HepG2 (cell line): ENCODE results near the gene UBXN6. TPM values are rescaled to one million over a fixed set of nuclear protein-coding genes. Genes with fewer than 3 reads are reported as not detected.

Source experiments
- BCL6 ChIP-seq: IDR thresholded peaks from 2 replicates; pipeline ENCODE4 v1.6.1; 2016; ENCODE audit warnings: missing genetic modification reagents, missing compliant biosample characterization
- CBFB ChIP-seq: sonication (generic); formaldehyde crosslinking; IDR thresholded peaks from 2 replicates; pipeline ENCODE4 v1.4.0; 2020; ENCODE audit warnings: missing genetic modification reagents
- FOXO1 ChIP-seq: sonication (generic); formaldehyde crosslinking; IDR thresholded peaks from 2 replicates; pipeline ENCODE4 v1.4.0; 2020; ENCODE audit warnings: missing genetic modification reagents
- GABPB1 ChIP-seq: IDR thresholded peaks from 2 replicates; pipeline ENCODE4 v1.6.1; 2016; ENCODE audit warnings: mild to moderate bottlenecking, missing genetic modification reagents, moderate library complexity, missing compliant biosample characterization
- PRMT3 ChIP-seq: sonication (generic); formaldehyde crosslinking; IDR thresholded peaks from 2 replicates; pipeline ENCODE4 v1.8.1; 2022; ENCODE audit warnings: low read depth, mild to moderate bottlenecking, moderate library complexity, missing genetic modification reagents, borderline replicate concordance
- SMARCE1 ChIP-seq: fragments of 450-650 bp; IDR thresholded peaks from 2 replicates; pipeline ENCODE4 v1.6.1; 2017; ENCODE audit warnings: borderline replicate concordance
- TBL1XR1 ChIP-seq: fragments of 150-350 bp; IDR thresholded peaks from 2 replicates; pipeline ENCODE4 v1.6.1; 2014; ENCODE audit warnings: borderline replicate concordance, low read length; ENCODE audit not compliant: partially characterized antibody
- TCF12 ChIP-seq, 2 experiments: fragments of 450-650 bp in 1 of 2; sonication (generic) in 1 of 2; formaldehyde crosslinking in 1 of 2; IDR thresholded peaks; 2 replicates each; pipeline versions ENCODE4 v1.6.1 to v1.8.0; 2017 to 2022; ENCODE audit warnings: antibody characterized with exemption in 1 of 2, mild to moderate bottlenecking in 1 of 2, missing genetic modification reagents in 1 of 2, moderate library complexity in 1 of 2
- TSC22D2 ChIP-seq: sonication (generic); formaldehyde crosslinking; IDR thresholded peaks from 2 replicates; pipeline ENCODE4 v1.5.1; 2020; ENCODE audit warnings: missing genetic modification reagents, mild to moderate bottlenecking, borderline replicate concordance
- ZIK1 ChIP-seq: sonication (generic); formaldehyde crosslinking; IDR thresholded peaks from 2 replicates; pipeline ENCODE4 v1.5.0; 2020; ENCODE audit warnings: mild to moderate bottlenecking, low read depth, missing genetic modification reagents, borderline replicate concordance
- ZNF101 ChIP-seq: sonication (generic); formaldehyde crosslinking; IDR thresholded peaks from 2 replicates; pipeline ENCODE4 v1.4.0; 2020; ENCODE audit warnings: mild to moderate bottlenecking, low read depth, missing genetic modification reagents, borderline replicate concordance
- ZNF24 ChIP-seq: fragments of 450-650 bp; IDR thresholded peaks from 2 replicates; pipeline ENCODE4 v1.6.1; 2017; ENCODE audit warnings: antibody characterized with exemption, mild to moderate bottlenecking
- ZNF781 ChIP-seq: sonication (generic); formaldehyde crosslinking; IDR thresholded peaks from 2 replicates; pipeline ENCODE4 v1.5.1; 2020; ENCODE audit warnings: borderline replicate concordance, mild to moderate bottlenecking, missing genetic modification reagents; ENCODE audit errors: not compliant biosample characterization
- ZNF841 ChIP-seq: sonication (generic); formaldehyde crosslinking; IDR thresholded peaks from 2 replicates; pipeline ENCODE4 v1.8.1; 2023; ENCODE audit warnings: missing genetic modification reagents, borderline replicate concordance
- ZSCAN31 ChIP-seq: sonication (generic); formaldehyde crosslinking; IDR thresholded peaks from 2 replicates; pipeline ENCODE4 v1.5.0; 2020; ENCODE audit warnings: low read depth, mild to moderate bottlenecking, missing genetic modification reagents
- polyA plus RNA-seq, 8 experiments: library from polyadenylated mRNA; depleted of rRNA in 3 of 8; stranded (reverse) in 7 of 8; unstranded in 1 of 8; fragments of >200 nt; fragmentation: Illumina TruSeq in 4 of 8; extraction: Trizol in 4 of 8; gene quantifications; 2 replicates each; pipeline versions ENCODE4 v1.2.1 to v1.2.3, GENCODE V29; 2011 to 2016; ENCODE audit warnings: low read depth in 4 of 8, missing spikeins in 1 of 8, mixed read lengths in 1 of 8; ENCODE audit not compliant: insufficient read depth in 1 of 8
- total RNA-seq, 5 experiments: library from RNA; depleted of rRNA; stranded (reverse); fragments of >200 nt; fragmentation: Illumina TruSeq; extraction: Trizol; gene quantifications; 2 replicates each; pipeline ENCODE4 v1.2.3, GENCODE V29; 2016; ENCODE audit warnings: low read depth in 1 of 5
- TF ChIP-seq, protein P1 (sequence below): sonication (generic); formaldehyde crosslinking; IDR thresholded peaks from 2 replicates; pipeline ENCODE4 v1.4.0; 2020; ENCODE audit warnings: missing genetic modification reagents, borderline replicate concordance
- TF ChIP-seq, protein P2 (sequence below): sonication (generic); formaldehyde crosslinking; IDR thresholded peaks from 2 replicates; pipeline ENCODE4; 2020; ENCODE audit warnings: missing genetic modification reagents, mild to moderate bottlenecking, borderline replicate concordance
- TF ChIP-seq, protein P3 (sequence below): sonication (generic); formaldehyde crosslinking; IDR thresholded peaks from 2 replicates; pipeline ENCODE4 v1.4.0; 2020; ENCODE audit warnings: mild to moderate bottlenecking, missing genetic modification reagents

UBXN6 gene
- total and polyA plus RNA-seq, 2 of the 13 experiments (the other 11 are each of a cell fraction or from before 2014, with no cell fraction given): 34.9 to 35.5 TPM

DNA sequence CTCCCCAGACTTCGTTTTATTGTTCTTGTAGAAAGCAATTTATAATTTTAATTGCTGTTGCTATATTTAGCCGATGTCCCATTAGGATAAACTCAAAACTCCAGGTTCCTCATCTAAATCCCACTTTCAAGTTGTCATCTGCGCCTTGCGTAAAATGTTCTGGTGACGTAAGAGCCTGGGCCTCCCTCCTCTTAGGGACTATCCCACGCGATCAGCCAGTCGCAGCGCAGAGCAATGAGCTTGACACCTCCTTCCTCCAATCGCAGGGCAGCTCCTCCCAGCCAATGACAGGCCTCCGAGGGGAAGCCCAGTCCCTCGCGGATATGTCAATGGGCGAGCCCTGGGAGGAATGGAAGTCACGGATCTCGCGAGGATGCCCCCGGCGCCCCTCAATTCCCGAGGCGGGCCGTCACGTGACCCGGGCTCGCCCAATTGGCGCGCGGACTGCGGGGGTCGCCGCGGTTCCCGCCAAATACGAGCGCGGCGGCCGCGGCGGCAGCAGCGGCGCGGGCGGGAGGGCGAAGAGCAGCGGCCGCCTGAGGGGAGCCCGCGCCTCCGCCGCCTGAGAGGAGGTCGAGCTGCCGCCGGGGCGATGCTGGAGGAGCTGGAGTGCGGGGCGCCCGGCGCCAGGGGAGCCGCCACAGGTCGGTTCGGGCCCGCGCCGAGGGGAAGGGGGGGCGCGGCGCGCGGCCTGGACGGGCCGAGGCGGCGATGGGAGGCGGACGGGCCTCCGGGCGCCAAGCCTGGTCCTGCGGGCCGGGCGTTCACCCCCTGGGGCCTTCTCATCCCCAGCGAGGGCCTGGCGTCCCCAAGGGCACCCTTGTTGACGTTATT is 55.2 kb downstream of the UBXN6 start, which contains the start of gene CHAF1A (continued):
- no peak for TF ChIP-seq ZNF781 (CRISPR knock-in tag)
- TF ChIP-seq TBL1XR1: no peak
- no peak for TF ChIP-seq FOXO1 (CRISPR knock-in tag)
- no peak for TF ChIP-seq ZNF24
- TF ChIP-seq, protein P1, sequence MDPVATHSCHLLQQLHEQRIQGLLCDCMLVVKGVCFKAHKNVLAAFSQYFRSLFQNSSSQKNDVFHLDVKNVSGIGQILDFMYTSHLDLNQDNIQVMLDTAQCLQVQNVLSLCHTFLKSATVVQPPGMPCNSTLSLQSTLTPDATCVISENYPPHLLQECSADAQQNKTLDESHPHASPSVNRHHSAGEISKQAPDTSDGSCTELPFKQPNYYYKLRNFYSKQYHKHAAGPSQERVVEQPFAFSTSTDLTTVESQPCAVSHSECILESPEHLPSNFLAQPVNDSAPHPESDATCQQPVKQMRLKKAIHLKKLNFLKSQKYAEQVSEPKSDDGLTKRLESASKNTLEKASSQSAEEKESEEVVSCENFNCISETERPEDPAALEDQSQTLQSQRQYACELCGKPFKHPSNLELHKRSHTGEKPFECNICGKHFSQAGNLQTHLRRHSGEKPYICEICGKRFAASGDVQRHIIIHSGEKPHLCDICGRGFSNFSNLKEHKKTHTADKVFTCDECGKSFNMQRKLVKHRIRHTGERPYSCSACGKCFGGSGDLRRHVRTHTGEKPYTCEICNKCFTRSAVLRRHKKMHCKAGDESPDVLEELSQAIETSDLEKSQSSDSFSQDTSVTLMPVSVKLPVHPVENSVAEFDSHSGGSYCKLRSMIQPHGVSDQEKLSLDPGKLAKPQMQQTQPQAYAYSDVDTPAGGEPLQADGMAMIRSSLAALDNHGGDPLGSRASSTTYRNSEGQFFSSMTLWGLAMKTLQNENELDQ (CRISPR knock-in tag): no peak
- TF ChIP-seq TCF12 (IDR thresholded peaks at IDR 0.05): no peak
- 0 out of 2 replicates have a peak, but pooled peaks have one; percentile 34 for TF ChIP-seq TCF12 (CRISPR knock-in tag; IDR thresholded peaks at IDR 0.05)
- TF ChIP-seq GABPB1 (CRISPR knock-in tag): peak; percentile 74
- TF ChIP-seq ZNF101 (CRISPR knock-in tag): no peak
- TF ChIP-seq ZIK1: no peak
- TF ChIP-seq, protein P2, sequence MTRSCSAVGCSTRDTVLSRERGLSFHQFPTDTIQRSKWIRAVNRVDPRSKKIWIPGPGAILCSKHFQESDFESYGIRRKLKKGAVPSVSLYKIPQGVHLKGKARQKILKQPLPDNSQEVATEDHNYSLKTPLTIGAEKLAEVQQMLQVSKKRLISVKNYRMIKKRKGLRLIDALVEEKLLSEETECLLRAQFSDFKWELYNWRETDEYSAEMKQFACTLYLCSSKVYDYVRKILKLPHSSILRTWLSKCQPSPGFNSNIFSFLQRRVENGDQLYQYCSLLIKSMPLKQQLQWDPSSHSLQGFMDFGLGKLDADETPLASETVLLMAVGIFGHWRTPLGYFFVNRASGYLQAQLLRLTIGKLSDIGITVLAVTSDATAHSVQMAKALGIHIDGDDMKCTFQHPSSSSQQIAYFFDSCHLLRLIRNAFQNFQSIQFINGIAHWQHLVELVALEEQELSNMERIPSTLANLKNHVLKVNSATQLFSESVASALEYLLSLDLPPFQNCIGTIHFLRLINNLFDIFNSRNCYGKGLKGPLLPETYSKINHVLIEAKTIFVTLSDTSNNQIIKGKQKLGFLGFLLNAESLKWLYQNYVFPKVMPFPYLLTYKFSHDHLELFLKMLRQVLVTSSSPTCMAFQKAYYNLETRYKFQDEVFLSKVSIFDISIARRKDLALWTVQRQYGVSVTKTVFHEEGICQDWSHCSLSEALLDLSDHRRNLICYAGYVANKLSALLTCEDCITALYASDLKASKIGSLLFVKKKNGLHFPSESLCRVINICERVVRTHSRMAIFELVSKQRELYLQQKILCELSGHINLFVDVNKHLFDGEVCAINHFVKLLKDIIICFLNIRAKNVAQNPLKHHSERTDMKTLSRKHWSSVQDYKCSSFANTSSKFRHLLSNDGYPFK (CRISPR knock-in tag): no peak
- TF ChIP-seq SMARCE1: no peak
- TF ChIP-seq CBFB (CRISPR knock-in tag): no peak
- peak; percentile 47; the same call in 1 of the 2 replicates for TF ChIP-seq ZSCAN31
- no peak for TF ChIP-seq TSC22D2 (CRISPR knock-in tag)
- no peak for TF ChIP-seq PRMT3
- TF ChIP-seq ZNF841 (CRISPR knock-in tag): no peak
- TF ChIP-seq BCL6 (CRISPR knock-in tag): no peak
- TF ChIP-seq, protein P3, sequence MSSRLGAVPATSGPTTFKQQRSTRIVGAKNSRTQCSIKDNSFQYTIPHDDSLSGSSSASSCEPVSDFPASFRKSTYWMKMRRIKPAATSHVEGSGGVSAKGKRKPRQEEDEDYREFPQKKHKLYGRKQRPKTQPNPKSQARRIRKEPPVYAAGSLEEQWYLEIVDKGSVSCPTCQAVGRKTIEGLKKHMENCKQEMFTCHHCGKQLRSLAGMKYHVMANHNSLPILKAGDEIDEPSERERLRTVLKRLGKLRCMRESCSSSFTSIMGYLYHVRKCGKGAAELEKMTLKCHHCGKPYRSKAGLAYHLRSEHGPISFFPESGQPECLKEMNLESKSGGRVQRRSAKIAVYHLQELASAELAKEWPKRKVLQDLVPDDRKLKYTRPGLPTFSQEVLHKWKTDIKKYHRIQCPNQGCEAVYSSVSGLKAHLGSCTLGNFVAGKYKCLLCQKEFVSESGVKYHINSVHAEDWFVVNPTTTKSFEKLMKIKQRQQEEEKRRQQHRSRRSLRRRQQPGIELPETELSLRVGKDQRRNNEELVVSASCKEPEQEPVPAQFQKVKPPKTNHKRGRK (CRISPR knock-in tag): no peak
